Lower leg skin (tissue), 3 donors: Measurements from ENCODE around the gene SNRNP200.

Source experiments
- CTCF ChIP-seq, 3 donors: fragments of 450-650 bp; IDR thresholded peaks; one replicate each; pipeline ENCODE4 v1.5.1; 2016; ENCODE audit warnings: antibody characterized with exemption in 3 of 3, mild to moderate bottlenecking in 3 of 3, moderate library complexity in 2 of 3
- POLR2A ChIP-seq, 2 donors: fragments of 450-650 bp; IDR thresholded peaks; one replicate each; pipeline ENCODE4 v1.6.1; 2016 to 2017; ENCODE audit warnings: antibody characterized with exemption in 2 of 2, mild to moderate bottlenecking in 1 of 2, moderate library complexity in 1 of 2

DNA sequence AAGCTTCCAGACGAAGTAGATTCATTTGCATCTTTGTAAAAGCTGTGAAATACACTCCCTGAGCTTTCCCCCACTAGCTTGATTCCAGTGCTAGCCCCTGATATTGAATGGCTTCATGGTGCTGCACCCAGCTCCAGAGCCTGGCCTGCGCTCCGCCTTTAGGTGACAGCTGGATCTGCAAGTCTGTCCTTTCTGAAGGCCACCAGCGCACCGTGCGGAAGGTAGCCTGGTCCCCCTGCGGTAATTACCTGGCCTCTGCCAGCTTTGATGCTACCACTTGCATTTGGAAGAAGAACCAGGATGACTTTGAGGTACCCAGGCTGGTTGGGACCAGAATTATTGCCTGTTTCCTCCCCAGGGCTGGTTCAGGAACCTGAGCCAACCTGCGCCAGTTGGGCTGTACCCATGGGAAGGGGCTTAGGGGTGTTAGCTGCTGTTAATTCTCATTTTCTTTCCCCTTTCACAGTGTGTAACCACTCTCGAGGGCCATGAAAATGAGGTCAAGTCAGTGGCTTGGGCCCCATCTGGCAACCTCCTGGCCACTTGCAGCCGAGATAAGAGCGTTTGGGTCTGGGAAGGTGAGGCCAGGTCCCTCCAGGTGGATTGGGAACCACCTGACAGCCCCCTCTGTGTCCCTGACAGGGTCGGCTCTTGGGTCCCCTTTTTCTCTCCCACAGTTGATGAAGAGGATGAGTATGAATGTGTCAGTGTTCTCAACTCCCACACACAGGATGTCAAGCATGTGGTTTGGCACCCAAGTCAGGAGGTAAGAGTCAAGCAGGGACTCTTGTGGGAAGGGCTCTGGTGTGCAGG is 38.0 kb downstream of the SNRNP200 start:
- TF ChIP-seq CTCF (IDR thresholded peaks at IDR 0.05), result no peak
- no peak for TF ChIP-seq POLR2A (IDR thresholded peaks at IDR 0.05)
